Suprapubic skin (tissue), 4 donors: Measurements from ENCODE around the gene SEPHS1. TPM values are rescaled to one million over a fixed set of nuclear protein-coding genes. Genes with fewer than 3 reads are reported as not detected.

Source experiments
- DNase-seq, 2 donors: peaks; one replicate each; pipeline ENCODE4 v3.0.0-alpha.2; 2019; ENCODE audit warnings: low spot score in 2 of 2
- H3K27ac ChIP-seq: fragments of 200-600 bp; sonication (generic); one replicate; pipeline ENCODE4 v1.5.1; 2019
- H3K27me3 ChIP-seq: fragments of 200-600 bp; sonication (generic); one replicate; pipeline ENCODE4 v1.5.1; 2019
- H3K36me3 ChIP-seq: fragments of 200-600 bp; sonication (generic); one replicate; pipeline ENCODE4 v1.5.1; 2019
- H3K4me1 ChIP-seq: fragments of 200-600 bp; sonication (generic); one replicate; pipeline ENCODE4 v1.5.1; 2019
- H3K4me3 ChIP-seq: fragments of 200-600 bp; sonication (generic); one replicate; pipeline ENCODE4 v1.5.1; 2019; ENCODE audit warnings: mild to moderate bottlenecking
- H3K9me3 ChIP-seq: fragments of 200-600 bp; sonication (generic); one replicate; pipeline ENCODE4 v1.5.1; 2019
- CTCF ChIP-seq, 2 donors: fragments of 200-600 bp in 1 of 2; fragments of 450-650 bp in 1 of 2; sonication (generic) in 1 of 2; IDR thresholded peaks; one replicate each; pipeline ENCODE4 v1.5.1; 2016 to 2019; ENCODE audit warnings: antibody characterized with exemption in 2 of 2, mild to moderate bottlenecking in 1 of 2, moderate library complexity in 1 of 2
- EP300 ChIP-seq: sonication (generic); formaldehyde crosslinking; IDR thresholded peaks from one replicate; pipeline ENCODE4 v1.6.1; 2017; ENCODE audit warnings: antibody characterized with exemption
- POLR2A ChIP-seq, 2 donors: fragments of 450-650 bp; IDR thresholded peaks; one replicate each; pipeline ENCODE4 v1.6.1; 2017; ENCODE audit warnings: antibody characterized with exemption in 2 of 2, mild to moderate bottlenecking in 2 of 2, moderate library complexity in 2 of 2
- POLR2AphosphoS5 ChIP-seq, 3 donors: sonication (generic); formaldehyde crosslinking; IDR thresholded peaks; one replicate each; pipeline ENCODE4 v1.6.1; 2017; ENCODE audit warnings: antibody characterized with exemption in 3 of 3
- WGBS: methylation state at CpG from one replicate; pipeline ENCODE4 v1.1.5; 2018; 5-methylcytosine and 5-hydroxymethylcytosine counted together
- total RNA-seq, 4 donors: library from RNA; depleted of rRNA; stranded (reverse); fragments of >200 nt; gene quantifications; one replicate each; pipeline ENCODE4 v1.1.0, GENCODE V29; 2016

The SEPHS1 gene
- total RNA-seq, 4 donors from 2014 or later = 23.1 to 31.6 (median 25.4) TPM

- Histone ChIP-seq H3K36me3 (peaks cover 13% of the 10 kb centered on the region), H3K4me1 (peaks cover 23% of the 10 kb centered on the region), H3K4me3 (peak overlapping the region; percentile 81), H3K27ac (peak overlapping the region; percentile 97), H3K27me3 (no peaks in the 10 kb centered on the region), H3K9me3 (no peaks in the 10 kb centered on the region)
- no peak for TF ChIP-seq CTCF (IDR thresholded peaks at IDR 0.05)
- TF ChIP-seq POLR2AphosphoS5 (IDR thresholded peaks at IDR 0.05) = no peak
- no peak for TF ChIP-seq POLR2A (IDR thresholded peaks at IDR 0.05)
- no peak for TF ChIP-seq EP300
- no peak for DNase-seq
- 48% methylated on average over 20 of the region's 20 CpGs for WGBS
Observed at GRCh38 chr10:13298748-13299436, 49.2 kb downstream of the SEPHS1 start.

- 93% methylated on average over 10 of the region's 10 CpGs for WGBS
- H3K27ac ChIP-seq = no peak overlapping the region
Observed at GRCh38 chr10:13296476-13296875, 51.6 kb downstream of the SEPHS1 start.

GRCh38 chr10:13294784-13295183 is 53.3 kb downstream of the SEPHS1 start:
- H3K4me3 ChIP-seq = no peak overlapping the region
- H3K4me1 ChIP-seq = no peaks in the 10 kb centered on the region
- no peaks in the 10 kb centered on the region for H3K27me3 ChIP-seq
- H3K27ac ChIP-seq = no peak overlapping the region
- 100% methylated on average over 2 of the region's 2 CpGs for WGBS
- H3K36me3 ChIP-seq = peaks cover 33% of the 10 kb centered on the region
- no peak for DNase-seq
- TF ChIP-seq POLR2A (IDR thresholded peaks at IDR 0.05) = no peak
- no peak for TF ChIP-seq EP300
- TF ChIP-seq CTCF (IDR thresholded peaks at IDR 0.05) = no peak
- TF ChIP-seq POLR2AphosphoS5 (IDR thresholded peaks at IDR 0.05) = no peak
- H3K9me3 ChIP-seq = no peaks in the 10 kb centered on the region

More at GRCh38 chr10:13296476-13296875, 51.6 kb downstream of the SEPHS1 start:
- Histone ChIP-seq H3K4me3 (no peak overlapping the region), H3K36me3 (peaks cover 29% of the 10 kb centered on the region), H3K9me3 (no peaks in the 10 kb centered on the region), H3K4me1 (peaks cover 13% of the 10 kb centered on the region), H3K27me3 (no peaks in the 10 kb centered on the region)
- TF ChIP-seq EP300 = no peak
- TF ChIP-seq POLR2AphosphoS5 (IDR thresholded peaks at IDR 0.05) = no peak
- TF ChIP-seq CTCF (IDR thresholded peaks at IDR 0.05) = no peak
- no peak for TF ChIP-seq POLR2A (IDR thresholded peaks at IDR 0.05)
- no peak for DNase-seq

GRCh38 chr10:13291821-13292773 is 56.0 kb downstream of the SEPHS1 start:
- Histone ChIP-seq H3K9me3 (no peaks in the 10 kb centered on the region), H3K4me3 (no peak overlapping the region), H3K27ac (no peak overlapping the region), H3K27me3 (no peaks in the 10 kb centered on the region), H3K4me1 (no peaks in the 10 kb centered on the region), H3K36me3 (peaks cover 46% of the 10 kb centered on the region)
- 93% methylated on average over 19 of the region's 19 CpGs for WGBS
- TF ChIP-seq POLR2A (IDR thresholded peaks at IDR 0.05) = no peak
- no peak for TF ChIP-seq CTCF (IDR thresholded peaks at IDR 0.05)
- no peak for TF ChIP-seq EP300
- TF ChIP-seq POLR2AphosphoS5 (IDR thresholded peaks at IDR 0.05) = no peak
- no peak for DNase-seq

GRCh38 chr10:13291061-13291460 is 57.0 kb downstream of the SEPHS1 start:
- 87% methylated on average over 4 of the region's 4 CpGs for WGBS
- TF ChIP-seq POLR2AphosphoS5 (IDR thresholded peaks at IDR 0.05) (no peak), CTCF (IDR thresholded peaks at IDR 0.05) (no peak), EP300 (no peak), POLR2A (IDR thresholded peaks at IDR 0.05) (no peak)
- no peak overlapping the region for H3K4me3 ChIP-seq
- peaks cover 53% of the 10 kb centered on the region for H3K36me3 ChIP-seq
- no peaks in the 10 kb centered on the region for H3K27me3 ChIP-seq
- H3K4me1 ChIP-seq = no peaks in the 10 kb centered on the region
- no peak for DNase-seq
- H3K9me3 ChIP-seq = no peaks in the 10 kb centered on the region
- no peak overlapping the region for H3K27ac ChIP-seq
